Femur (tissue), 1 donor: ENCODE data around the gene KCNIP2.
A peak's percentile ranks its signal among the peaks of the same experiment; 100 is the strongest.
"Not testable (repeated sequence)": the region's sequence is repeated elsewhere in the genome, so short reads cannot be mapped to it uniquely, and the experiment has no call there.

ENCODE experiments used
- DNase-seq: peaks from one replicate; pipeline ENCODE4 v3.0.0-alpha.2; 2017

The KCNIP2 gene

GRCh38 chr10:101826852-101827434 lies 16.7 kb downstream of the KCNIP2 start:
- DNase-seq = peak; percentile 9

DNA sequence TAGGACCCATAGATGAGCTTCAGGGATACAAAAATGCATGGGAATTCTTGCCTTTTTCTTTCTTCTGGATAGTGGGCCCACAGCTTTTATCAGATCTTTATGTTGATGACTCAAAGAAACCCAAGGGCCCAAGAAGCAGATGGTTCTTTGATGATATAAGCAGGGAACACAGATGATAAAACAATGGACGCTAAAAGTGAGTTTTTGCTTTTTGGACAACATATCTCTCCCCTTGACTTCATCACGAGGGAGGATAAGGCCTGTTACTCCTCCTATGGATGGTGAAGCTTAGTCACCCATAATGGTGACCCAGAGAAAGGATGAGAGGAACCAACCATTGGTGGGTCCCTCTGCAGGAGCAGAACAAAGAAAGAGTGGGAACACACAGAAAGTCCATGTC lies 18.9 kb downstream of the KCNIP2 start:
- DNase-seq = no peak

DNA sequence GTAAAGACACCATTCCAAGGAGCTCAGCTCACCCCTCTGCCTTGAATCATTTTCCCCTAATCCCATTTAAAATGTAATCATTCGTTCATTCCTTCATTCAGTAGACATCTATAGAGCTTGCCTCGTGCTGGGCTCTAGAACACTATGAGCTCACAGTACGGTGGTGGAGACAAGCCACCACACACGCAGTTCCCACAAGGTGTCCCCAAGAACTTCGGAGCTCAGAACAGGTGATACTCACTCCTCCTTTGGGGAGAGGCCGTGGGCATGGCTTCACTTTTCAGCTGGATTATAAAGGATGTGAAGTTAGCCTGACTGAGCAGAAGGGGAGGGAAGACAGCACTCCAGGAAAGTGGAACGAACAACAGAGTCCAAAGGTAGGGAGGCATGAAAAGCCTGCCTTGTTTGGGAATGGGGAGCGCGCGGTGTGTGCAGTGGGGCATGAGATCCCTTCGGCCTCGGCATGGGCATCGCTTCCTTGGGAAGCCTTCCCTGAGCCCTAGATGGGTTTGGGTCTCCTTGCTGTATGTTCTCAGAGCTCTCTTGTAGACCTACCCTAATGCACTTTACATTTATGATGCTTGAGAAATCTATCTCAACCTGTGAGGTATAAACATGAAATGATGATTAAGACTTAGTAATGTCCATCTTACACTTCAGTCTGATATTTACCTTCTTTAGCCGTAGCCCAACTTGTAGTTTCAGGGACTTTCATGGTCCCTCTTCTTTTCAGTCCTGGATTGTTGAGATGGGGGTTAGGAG lies 24.5 kb downstream of the KCNIP2 start:
- no peak for DNase-seq

DNA sequence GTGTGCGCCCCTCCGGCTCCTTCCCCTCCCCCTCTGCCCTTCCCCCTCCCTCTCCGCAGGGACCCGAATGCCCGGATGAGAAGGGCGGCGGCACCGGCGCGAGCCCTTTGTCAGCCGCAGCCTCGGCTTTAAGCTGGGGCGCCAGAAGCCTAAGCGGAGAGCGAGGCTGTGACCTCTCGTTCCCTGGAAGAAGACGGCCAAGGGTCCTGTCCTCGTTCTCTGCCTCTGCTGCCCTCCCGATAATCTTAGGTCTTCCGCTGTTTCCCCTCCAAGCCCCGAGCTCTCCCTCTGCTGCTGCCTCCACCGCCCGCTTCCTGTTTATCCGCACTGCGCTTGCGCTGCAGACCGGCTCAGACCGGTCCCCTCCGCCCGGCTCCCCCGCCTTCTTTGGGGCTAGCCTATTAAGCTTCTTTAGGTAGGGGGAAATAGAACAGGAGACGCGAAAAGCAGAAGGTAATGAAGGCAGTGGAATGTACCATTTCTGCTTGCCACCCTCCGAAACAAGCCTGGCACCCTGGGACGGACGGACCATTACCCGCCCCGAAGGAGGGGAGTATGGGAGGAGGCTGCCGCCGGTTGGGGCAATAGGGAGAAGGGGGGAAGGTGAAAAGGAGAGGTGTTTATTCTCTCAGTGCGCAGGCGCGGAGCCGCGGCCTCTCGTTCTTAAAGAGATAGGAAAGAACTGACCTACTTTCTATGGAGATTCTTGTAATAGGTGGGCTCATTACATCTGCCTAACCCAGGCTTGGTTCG lies 25.3 kb downstream of the KCNIP2 start, which contains the start of gene OGA:
OGA (minus strand) TSS at position 326 of the 753 bp plus-strand sequence. CDS start 422 bp downstream, outside the sequence.
- peak; percentile 99 for DNase-seq

DNA sequence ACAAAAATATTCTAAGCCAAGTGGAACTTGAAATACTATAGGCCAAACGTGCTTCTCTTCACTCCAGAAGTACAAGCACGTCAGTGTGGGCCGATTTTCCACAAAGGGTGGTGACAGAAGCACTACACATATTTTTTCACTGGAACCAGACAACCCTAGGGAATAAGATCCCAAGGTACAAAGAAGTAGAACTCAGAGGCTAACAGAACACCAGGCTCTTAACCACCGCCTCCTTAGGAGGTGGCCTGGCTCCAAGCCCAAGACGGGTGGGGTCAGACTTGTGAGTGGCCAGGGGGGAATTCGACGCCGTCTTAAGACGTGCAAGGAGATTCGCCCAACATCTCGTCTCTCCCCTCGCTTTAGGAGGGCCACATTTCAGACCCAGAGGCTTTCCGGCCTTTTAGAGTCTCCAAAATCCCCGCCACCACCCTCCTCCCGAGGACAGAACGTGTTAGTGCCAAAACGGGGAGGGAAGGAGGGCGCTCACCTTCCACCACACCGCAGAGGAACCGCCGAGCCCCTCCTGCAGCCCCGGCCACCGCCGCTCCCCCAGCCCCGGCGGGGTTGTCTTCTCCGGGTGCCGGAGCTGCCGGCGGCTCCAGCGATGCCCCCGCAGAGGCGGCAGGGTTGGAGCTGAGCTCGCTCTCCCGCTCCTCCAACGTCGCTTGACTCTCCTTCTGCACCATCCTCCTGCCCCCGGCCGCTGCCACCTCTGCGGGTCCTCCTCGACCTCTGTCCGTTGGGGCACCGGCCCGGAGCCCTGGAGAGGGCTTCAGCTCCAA lies 26.1 kb downstream of the KCNIP2 start:
- peak; percentile 93 for DNase-seq

DNA sequence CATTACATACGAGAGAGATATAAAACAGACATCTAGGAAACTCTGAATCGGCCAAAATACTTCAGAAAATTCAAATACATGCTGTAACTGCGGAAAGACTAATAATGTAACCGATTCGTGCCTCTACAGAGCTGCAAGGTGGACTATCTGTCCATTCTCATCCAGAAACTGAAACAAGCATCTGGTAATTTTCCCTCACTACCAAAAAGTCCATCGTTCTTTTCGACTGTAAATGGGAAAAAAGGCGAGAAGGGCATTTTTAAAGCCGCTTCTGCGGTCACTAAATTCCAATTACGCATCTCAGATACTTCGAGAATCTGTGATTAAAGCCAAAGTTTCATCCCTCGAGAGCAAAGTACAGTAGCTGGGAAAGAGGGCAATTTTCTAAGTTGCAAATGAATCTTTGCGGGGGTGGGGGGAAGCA lies 26.7 kb downstream of the KCNIP2 start:
- no peak for DNase-seq

DNA sequence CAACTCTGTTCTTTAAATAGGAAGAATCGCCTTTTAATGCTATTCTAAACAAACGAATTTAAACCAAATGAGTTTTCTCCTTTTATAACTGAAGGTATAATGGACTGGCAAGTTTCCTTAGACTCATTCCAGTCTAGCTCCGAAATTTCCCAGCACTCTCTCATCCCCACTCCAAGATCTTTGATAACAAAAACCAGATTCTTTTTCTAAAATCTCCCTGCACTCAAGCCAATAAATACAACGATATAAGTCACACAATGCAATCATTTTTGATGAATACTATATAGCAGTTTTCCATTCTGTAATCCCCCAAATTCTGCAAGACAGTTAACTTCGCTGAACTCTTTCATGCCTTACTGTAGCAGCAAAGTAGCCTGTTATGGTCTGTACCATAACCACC lies 27.2 kb downstream of the KCNIP2 start:
- no peak for DNase-seq

DNA sequence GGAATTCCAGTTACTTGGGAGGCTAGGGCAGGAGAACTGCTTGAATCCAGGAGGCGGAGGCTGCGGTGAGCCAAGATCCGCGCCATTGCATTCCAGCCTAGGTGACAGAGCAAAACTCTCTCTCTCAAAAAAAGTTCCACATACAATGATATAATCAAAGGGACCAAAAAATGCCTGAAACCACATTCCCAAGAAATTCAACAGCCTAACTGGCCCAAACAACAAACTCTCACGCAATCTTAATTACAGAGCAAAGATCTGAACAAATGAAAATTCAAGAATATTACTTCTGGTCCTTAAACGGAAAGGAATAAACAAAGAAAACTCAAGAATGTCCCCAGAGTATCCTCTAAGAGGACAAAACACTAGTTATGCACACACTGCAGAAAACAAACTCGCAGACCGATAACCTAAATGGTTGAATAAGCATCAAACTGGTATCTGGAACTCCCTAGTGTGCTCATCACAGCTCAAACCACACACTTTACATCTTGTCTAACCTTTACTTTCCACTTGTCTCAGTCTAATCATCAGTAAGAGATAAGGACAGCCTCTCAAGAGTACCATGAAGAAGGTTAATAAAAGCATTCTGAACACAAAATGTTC lies 29.0 kb downstream of the KCNIP2 start:
- DNase-seq = no peak

DNA sequence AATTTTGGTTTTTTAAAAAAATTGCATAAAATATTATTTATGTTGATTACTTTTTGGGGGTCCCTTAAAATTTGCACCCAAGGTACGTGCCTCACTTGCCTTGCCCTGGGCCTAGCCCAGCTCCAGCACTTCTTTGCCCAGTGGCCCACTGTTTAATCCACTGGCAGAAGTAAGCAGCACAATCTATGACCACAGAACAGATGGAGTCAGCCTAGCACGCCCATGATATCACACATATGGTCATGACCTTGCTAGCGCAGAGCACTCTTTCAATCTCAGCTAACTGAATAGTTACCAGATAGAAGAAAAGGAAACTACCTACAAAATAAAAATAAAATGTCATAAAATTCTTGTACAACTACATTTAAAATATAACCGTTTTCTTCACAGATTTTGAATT lies 31.0 kb downstream of the KCNIP2 start:
- no peak for DNase-seq

DNA sequence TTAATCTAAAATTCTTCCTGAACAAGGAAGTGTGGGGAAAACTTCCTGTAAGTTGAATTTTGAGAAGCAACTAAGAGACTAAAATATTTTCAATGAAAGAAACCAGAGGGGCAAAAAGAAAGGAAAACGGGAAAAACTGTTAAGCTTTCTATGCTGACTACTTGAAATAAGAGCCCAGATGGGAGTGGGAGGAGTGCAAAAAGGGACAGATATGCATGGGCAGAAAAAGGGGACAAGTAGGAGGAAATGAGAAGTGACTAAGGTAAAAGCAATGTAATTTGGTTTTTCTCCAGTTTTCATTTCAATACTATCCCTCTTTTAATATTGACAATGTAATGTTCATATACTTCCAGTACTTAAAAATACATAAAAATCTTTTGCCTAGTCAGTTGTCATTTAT lies 36.4 kb downstream of the KCNIP2 start:
- no peak for DNase-seq

DNA sequence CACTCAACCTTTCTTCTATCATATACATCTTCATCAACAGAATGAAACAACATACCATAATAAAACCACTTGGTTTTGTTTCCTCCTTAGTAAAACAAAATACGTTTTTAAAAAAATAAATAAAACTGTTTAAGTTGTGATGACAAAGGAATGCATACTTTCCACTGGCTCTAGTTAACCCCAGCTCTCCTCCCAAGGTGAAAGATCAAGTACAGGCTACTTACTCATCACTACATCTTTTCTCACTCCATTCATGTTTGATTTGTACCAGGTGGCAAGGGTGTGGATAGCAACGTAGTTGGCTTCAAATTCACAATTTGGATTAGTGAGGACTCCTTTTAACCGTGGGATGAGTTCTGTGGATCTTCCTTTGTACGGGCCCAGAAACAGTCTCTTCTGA lies 40.1 kb downstream of the KCNIP2 start:
- DNase-seq = no peak

GRCh38 chr10:101797403-101798059 lies 46.1 kb downstream of the KCNIP2 start:
- no peak for DNase-seq

DNA sequence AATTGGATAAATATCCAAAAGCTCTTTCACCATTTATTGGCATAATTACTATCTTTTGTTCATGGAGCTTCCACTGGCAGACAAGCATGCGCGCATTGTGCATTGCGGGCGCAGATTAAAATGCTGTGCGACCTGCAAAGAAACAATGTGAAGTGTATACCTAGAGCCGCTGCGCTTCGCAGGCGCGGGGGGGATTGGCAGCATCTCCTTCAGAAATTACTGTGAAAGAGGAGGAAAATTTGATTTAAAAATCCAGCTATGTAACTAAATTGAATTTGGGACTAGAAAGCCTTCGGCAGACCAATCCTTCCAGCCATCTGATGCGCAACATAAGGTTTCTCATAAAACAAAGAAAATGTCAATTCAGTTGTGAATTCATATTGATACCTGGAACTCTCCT lies 50.1 kb downstream of the KCNIP2 start:
- no peak for DNase-seq

DNA sequence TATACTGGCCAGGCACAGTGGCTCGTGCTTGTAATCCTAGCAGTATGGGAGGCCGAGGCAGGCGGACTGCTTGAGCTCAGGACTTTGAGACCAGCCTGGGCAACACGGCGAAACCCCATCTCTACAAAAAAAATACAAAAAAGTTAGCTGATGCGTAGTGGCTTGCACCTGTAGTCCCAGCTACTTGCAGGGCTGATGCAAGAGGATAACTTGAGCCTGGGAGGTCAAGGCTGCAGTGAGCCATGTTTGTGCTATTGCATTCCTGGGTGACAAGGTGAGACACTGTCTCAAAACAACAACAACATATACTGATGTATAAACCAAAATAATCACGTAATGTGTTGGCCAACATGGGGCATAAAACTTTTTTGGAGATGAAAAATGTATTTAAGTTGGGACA lies 53.9 kb downstream of the KCNIP2 start:
- no peak for DNase-seq

GRCh38 chr10:101789231-101789630 lies 54.4 kb downstream of the KCNIP2 start:
- not testable (repeated sequence) for DNase-seq

DNA sequence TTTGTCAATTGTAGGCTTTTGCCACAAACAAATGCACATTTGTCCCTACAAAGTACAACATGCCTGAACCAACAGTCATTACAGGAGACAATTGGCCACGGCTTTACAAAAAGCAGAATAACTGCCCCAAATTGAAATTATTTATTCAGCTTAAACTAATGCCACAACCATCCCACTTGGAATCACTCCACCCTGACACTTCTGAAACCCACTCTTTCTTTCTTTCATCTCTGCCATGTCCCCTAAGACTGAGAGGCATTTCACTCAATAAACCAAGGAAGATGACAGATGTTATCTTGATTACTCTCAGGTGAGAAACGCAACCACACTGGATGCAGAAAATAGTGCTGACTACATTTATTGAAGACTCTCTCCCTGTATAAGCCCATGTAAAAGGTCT lies 57.8 kb downstream of the KCNIP2 start:
- no peak for DNase-seq

GRCh38 chr10:101784558-101784957 lies 59.0 kb downstream of the KCNIP2 start:
- DNase-seq = no peak

DNA sequence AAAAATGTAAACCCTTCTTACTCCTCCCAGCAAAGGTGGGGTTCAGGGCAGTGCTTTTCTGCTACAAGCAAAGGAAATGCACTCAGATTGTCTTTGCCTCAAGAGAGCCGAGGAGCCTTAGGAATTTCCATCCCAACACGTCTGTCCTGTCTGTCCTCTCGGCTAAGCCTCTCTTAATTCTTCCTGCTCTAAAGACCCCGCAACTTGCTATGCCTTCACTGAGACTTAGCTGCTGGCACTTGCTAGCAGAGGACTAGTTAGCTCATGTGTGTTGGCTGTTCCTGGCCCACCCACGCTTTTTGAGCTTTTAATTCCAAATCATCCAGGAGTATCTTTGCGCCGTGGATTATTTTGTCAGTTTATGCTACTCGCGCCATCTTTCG lies 59.9 kb downstream of the KCNIP2 start:
- no peak for DNase-seq

DNA sequence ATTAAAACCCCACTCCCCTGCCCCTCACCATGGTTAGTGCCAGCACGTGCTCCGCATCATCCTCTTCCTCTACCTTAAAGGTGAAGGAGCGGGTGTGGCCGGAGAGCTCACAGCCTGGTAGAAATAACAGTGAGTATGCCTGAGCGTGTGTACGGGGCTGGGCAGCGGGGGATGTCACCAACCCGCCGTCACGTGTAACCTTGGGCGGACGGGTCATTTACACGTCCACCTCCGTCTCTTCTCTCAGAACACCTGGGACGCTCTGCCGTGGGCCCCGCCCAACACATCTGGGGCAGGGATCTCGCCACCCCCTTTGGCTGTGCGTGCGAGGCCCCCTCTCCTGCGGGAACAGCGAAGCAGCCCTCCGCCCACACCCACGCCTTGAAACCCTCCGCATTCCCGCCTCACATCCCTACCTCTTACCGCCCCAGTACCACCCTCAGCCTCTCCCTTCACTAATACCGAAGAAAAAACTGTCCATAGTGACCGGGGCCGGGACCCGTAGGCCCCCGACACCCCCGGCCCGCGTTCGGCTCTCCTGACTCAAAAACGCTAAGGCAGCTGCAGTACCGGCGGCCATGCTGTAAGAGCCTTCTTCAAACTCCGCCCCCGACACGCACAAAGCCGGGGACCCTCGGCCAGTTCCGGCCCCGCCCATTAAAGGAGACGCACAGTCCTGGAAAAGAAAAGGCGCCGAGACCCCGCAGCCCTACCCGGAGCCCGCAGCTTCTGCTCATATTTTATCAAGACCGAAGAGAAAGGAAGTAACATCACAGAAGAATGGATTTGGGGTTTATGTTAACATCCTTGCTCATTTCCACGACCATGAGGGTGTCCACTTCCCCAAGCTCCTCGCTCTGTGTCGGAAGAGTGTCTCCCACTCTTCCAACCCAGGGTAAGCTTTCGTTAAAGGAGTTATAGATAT lies 60.5 kb downstream of the KCNIP2 start, which contains the start of gene NPM3:
NPM3 (minus strand) TSS at position 636 of the 925 bp plus-strand sequence; CDS start at position 580, 56 bp downstream.
- peak; percentile 93 for DNase-seq

DNA sequence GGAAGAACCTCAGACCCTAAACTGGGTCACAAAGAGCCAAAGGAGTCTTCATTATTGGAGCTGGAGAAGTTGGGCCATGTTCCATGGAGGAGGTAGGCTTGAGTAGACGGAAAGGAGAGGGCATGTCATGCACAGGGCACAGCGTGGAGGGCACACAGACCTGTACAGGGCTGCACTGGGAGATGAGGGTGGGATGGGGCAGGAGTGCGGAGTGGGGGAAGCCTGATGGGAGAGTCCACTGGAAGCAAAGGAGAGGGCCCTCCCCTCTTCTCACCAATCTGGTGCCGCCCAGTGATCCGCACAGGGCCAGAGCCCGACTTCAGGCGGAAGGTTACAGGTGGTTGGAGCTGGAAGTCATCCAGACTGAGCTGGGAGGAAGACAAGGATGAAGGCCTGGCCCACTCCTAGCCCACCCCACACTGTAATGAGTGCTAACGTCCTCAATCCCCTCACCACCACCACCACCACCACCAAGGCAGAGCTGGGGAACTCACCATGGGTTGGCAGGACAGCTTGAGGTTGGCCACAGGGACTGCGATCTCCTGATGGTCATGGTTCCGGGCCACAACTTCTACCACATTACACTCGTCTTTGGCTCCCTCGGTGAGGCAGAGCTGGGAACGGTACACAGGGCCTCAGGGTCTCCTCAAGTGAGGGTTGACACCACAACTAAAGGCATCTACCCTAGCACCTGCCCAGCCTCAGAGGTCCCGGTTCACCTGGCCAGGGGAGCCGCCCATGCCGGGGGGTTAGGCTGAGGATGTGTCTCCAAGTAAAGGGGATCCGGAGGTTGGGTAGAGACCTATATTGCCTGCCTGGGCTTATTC lies 61.4 kb downstream of the KCNIP2 start:
- no peak for DNase-seq
